ENCODE data around the gene RALGPS1.

The RALGPS1 gene

GRCh38 chr9:126926364-126926763, 11.8 kb downstream of the RALGPS1 start:
- DNase-seq: no peak
- ChIA-PET POLR2A (no interaction called here), CTCF (interaction anchor here (1.1 to 1.2 kb wide), 2 partner anchors 9 to 14 kb away, joined by 3 read pairs; no protein-coding TSS in a partner anchor)
- WGBS (ENCODE audit: insufficient coverage): 98% methylated on average over 2 of the region's 2 CpGs
- no peaks in the 10 kb centered on the region for H3K36me3 ChIP-seq (ENCODE audit: control insufficient read depth in 4 of 4, insufficient read depth in 4 of 4, low read length in 3 of 4)
- no peaks in the 10 kb centered on the region for H3K4me1 ChIP-seq (ENCODE audit: control extremely low read depth in 1 of 4, control insufficient read depth in 4 of 4, insufficient read depth in 4 of 4, low read length in 3 of 4)
- no peaks in the 10 kb centered on the region for H3K9me3 ChIP-seq (ENCODE audit: control extremely low read depth in 1 of 5, control insufficient read depth in 4 of 5, insufficient read depth in 2 of 5, low read depth in 1 of 5, low read length in 4 of 5)
- H3K27me3 ChIP-seq (replicated peaks in 2 of 5; ENCODE audit: control insufficient read depth in 4 of 5, insufficient read depth in 5 of 5, low read length in 4 of 5): peaks cover 0 to 6% (median 1%) of the 10 kb centered on the region in 5 experiments
- H3K4me3 ChIP-seq (ENCODE audit: control insufficient read depth in 1 of 7, extremely low read depth in 1 of 7, insufficient read depth in 4 of 7, low read depth in 2 of 7, low read length in 6 of 7): no peak overlapping the region
- H3K27ac ChIP-seq (ENCODE audit: insufficient read depth in 1 of 2, low read depth in 1 of 2, low read length in 2 of 2, poor library complexity in 1 of 2, severe bottlenecking in 2 of 2): no peak overlapping the region

GRCh38 chr9:126927419-126927818, 12.8 kb downstream of the RALGPS1 start:
- no peaks in the 10 kb centered on the region for H3K36me3 ChIP-seq (ENCODE audit: control insufficient read depth in 4 of 4, insufficient read depth in 4 of 4, low read length in 3 of 4)
- CTCF ChIA-PET: interaction anchor here (1.2 kb wide), 1 partner anchor 13 kb away, joined by 3 read pairs; no protein-coding TSS in a partner anchor
- POLR2A ChIA-PET: no interaction called here
- no peak overlapping the region for H3K27ac ChIP-seq (ENCODE audit: insufficient read depth in 1 of 2, low read depth in 1 of 2, low read length in 2 of 2, poor library complexity in 1 of 2, severe bottlenecking in 2 of 2)
- H3K4me3 ChIP-seq (ENCODE audit: control insufficient read depth in 1 of 7, extremely low read depth in 1 of 7, insufficient read depth in 4 of 7, low read depth in 2 of 7, low read length in 6 of 7): no peak overlapping the region
- no peak for DNase-seq
- no peaks in the 10 kb centered on the region for H3K4me1 ChIP-seq (ENCODE audit: control extremely low read depth in 1 of 4, control insufficient read depth in 4 of 4, insufficient read depth in 4 of 4, low read length in 3 of 4)
- H3K9me3 ChIP-seq (ENCODE audit: control extremely low read depth in 1 of 5, control insufficient read depth in 4 of 5, insufficient read depth in 2 of 5, low read depth in 1 of 5, low read length in 4 of 5): no peaks in the 10 kb centered on the region
- H3K27me3 ChIP-seq (replicated peaks in 2 of 5; ENCODE audit: control insufficient read depth in 4 of 5, insufficient read depth in 5 of 5, low read length in 4 of 5): peaks cover 0 to 6% (median 1%) of the 10 kb centered on the region in 5 experiments
- 100% methylated on average over 4 of the region's 6 CpGs for WGBS (ENCODE audit: insufficient coverage)

GRCh38 chr9:126932871-126933321, 18.3 kb downstream of the RALGPS1 start:
- POLR2A ChIA-PET: no interaction called here
- H3K36me3 ChIP-seq (ENCODE audit: control insufficient read depth in 4 of 4, insufficient read depth in 4 of 4, low read length in 3 of 4): no peaks in the 10 kb centered on the region
- no peak overlapping the region for H3K27ac ChIP-seq (ENCODE audit: insufficient read depth in 1 of 2, low read depth in 1 of 2, low read length in 2 of 2, poor library complexity in 1 of 2, severe bottlenecking in 2 of 2)
- CTCF ChIA-PET: interaction anchor here (1.3 to 1.9 kb wide), 2 partner anchors 9 to 265 kb away, joined by 7 read pairs; no protein-coding TSS in a partner anchor
- peaks cover 0 to 12% (median 0%) of the 10 kb centered on the region in 5 experiments for H3K27me3 ChIP-seq (replicated peaks in 2 of 5; ENCODE audit: control insufficient read depth in 4 of 5, insufficient read depth in 5 of 5, low read length in 4 of 5)
- WGBS (ENCODE audit: insufficient coverage): 91% methylated on average over 11 of the region's 11 CpGs
- peaks cover 0 to 4% (median 0%) of the 10 kb centered on the region in 5 experiments for H3K9me3 ChIP-seq (ENCODE audit: control extremely low read depth in 1 of 5, control insufficient read depth in 4 of 5, insufficient read depth in 2 of 5, low read depth in 1 of 5, low read length in 4 of 5)
- no peak for DNase-seq
- H3K4me3 ChIP-seq (ENCODE audit: control insufficient read depth in 1 of 7, extremely low read depth in 1 of 7, insufficient read depth in 4 of 7, low read depth in 2 of 7, low read length in 6 of 7): no peak overlapping the region
- no peaks in the 10 kb centered on the region for H3K4me1 ChIP-seq (ENCODE audit: control extremely low read depth in 1 of 4, control insufficient read depth in 4 of 4, insufficient read depth in 4 of 4, low read length in 3 of 4)

GRCh38 chr9:126933334-126933980, 18.9 kb downstream of the RALGPS1 start:
- Histone ChIP-seq H3K36me3 (ENCODE audit: control insufficient read depth in 4 of 4, insufficient read depth in 4 of 4, low read length in 3 of 4) (no peaks in the 10 kb centered on the region), H3K27me3 (replicated peaks in 2 of 5; ENCODE audit: control insufficient read depth in 4 of 5, insufficient read depth in 5 of 5, low read length in 4 of 5) (peaks cover 0 to 12% (median 0%) of the 10 kb centered on the region in 5 experiments), H3K4me1 (ENCODE audit: control extremely low read depth in 1 of 4, control insufficient read depth in 4 of 4, insufficient read depth in 4 of 4, low read length in 3 of 4) (no peaks in the 10 kb centered on the region), H3K9me3 (ENCODE audit: control extremely low read depth in 1 of 5, control insufficient read depth in 4 of 5, insufficient read depth in 2 of 5, low read depth in 1 of 5, low read length in 4 of 5) (peaks cover 0 to 4% (median 0%) of the 10 kb centered on the region in 5 experiments), H3K4me3 (ENCODE audit: control insufficient read depth in 1 of 7, extremely low read depth in 1 of 7, insufficient read depth in 4 of 7, low read depth in 2 of 7, low read length in 6 of 7) (no peak overlapping the region), H3K27ac (ENCODE audit: insufficient read depth in 1 of 2, low read depth in 1 of 2, low read length in 2 of 2, poor library complexity in 1 of 2, severe bottlenecking in 2 of 2) (no peak overlapping the region)
- DNase-seq: no peak
- 96% methylated on average over 5 of the region's 11 CpGs for WGBS (ENCODE audit: insufficient coverage)
- CTCF ChIA-PET: interaction anchor here (1.3 to 1.9 kb wide), 2 partner anchors 8 to 264 kb away, joined by 7 read pairs; no protein-coding TSS in a partner anchor
- POLR2A ChIA-PET: no interaction called here

GRCh38 chr9:126934441-126934840, 19.9 kb downstream of the RALGPS1 start:
- no peak for DNase-seq
- Histone ChIP-seq H3K27ac (ENCODE audit: insufficient read depth in 1 of 2, low read depth in 1 of 2, low read length in 2 of 2, poor library complexity in 1 of 2, severe bottlenecking in 2 of 2) (no peak overlapping the region), H3K9me3 (ENCODE audit: control extremely low read depth in 1 of 5, control insufficient read depth in 4 of 5, insufficient read depth in 2 of 5, low read depth in 1 of 5, low read length in 4 of 5) (peaks cover 0 to 4% (median 0%) of the 10 kb centered on the region in 5 experiments), H3K4me1 (ENCODE audit: control extremely low read depth in 1 of 4, control insufficient read depth in 4 of 4, insufficient read depth in 4 of 4, low read length in 3 of 4) (no peaks in the 10 kb centered on the region), H3K27me3 (replicated peaks in 2 of 5; ENCODE audit: control insufficient read depth in 4 of 5, insufficient read depth in 5 of 5, low read length in 4 of 5) (peaks cover 0 to 12% (median 0%) of the 10 kb centered on the region in 5 experiments), H3K36me3 (ENCODE audit: control insufficient read depth in 4 of 4, insufficient read depth in 4 of 4, low read length in 3 of 4) (no peaks in the 10 kb centered on the region), H3K4me3 (ENCODE audit: control insufficient read depth in 1 of 7, extremely low read depth in 1 of 7, insufficient read depth in 4 of 7, low read depth in 2 of 7, low read length in 6 of 7) (no peak overlapping the region)
- CTCF ChIA-PET: interaction anchor here (0.7 to 2.1 kb wide), 5 partner anchors 8 to 266 kb away, joined by 3 to 6 read pairs (median 3); no protein-coding TSS in a partner anchor
- WGBS (ENCODE audit: insufficient coverage): over 99% methylated on average over 8 of the region's 8 CpGs
- POLR2A ChIA-PET: no interaction called here

GRCh38 chr9:126935630-126936029, 21.0 kb downstream of the RALGPS1 start:
- Histone ChIP-seq H3K27ac (ENCODE audit: insufficient read depth in 1 of 2, low read depth in 1 of 2, low read length in 2 of 2, poor library complexity in 1 of 2, severe bottlenecking in 2 of 2) (no peak overlapping the region), H3K36me3 (ENCODE audit: control insufficient read depth in 4 of 4, insufficient read depth in 4 of 4, low read length in 3 of 4) (no peaks in the 10 kb centered on the region), H3K27me3 (replicated peaks in 2 of 5; ENCODE audit: control insufficient read depth in 4 of 5, insufficient read depth in 5 of 5, low read length in 4 of 5) (peaks cover 0 to 12% (median 0%) of the 10 kb centered on the region in 5 experiments), H3K9me3 (ENCODE audit: control extremely low read depth in 1 of 5, control insufficient read depth in 4 of 5, insufficient read depth in 2 of 5, low read depth in 1 of 5, low read length in 4 of 5) (peaks cover 0 to 4% (median 0%) of the 10 kb centered on the region in 5 experiments), H3K4me1 (ENCODE audit: control extremely low read depth in 1 of 4, control insufficient read depth in 4 of 4, insufficient read depth in 4 of 4, low read length in 3 of 4) (no peaks in the 10 kb centered on the region), H3K4me3 (ENCODE audit: control insufficient read depth in 1 of 7, extremely low read depth in 1 of 7, insufficient read depth in 4 of 7, low read depth in 2 of 7, low read length in 6 of 7) (no peak overlapping the region)
- ChIA-PET POLR2A (no interaction called here), CTCF (interaction anchor here (1.1 to 2.1 kb wide), 3 partner anchors 10 to 265 kb away, joined by 3 to 6 read pairs (median 3); no protein-coding TSS in a partner anchor)
- 93% methylated on average over 3 of the region's 5 CpGs for WGBS (ENCODE audit: insufficient coverage)
- no peak for DNase-seq

- no peak overlapping the region for H3K4me3 ChIP-seq (ENCODE audit: control insufficient read depth in 1 of 7, extremely low read depth in 1 of 7, insufficient read depth in 4 of 7, low read depth in 2 of 7, low read length in 6 of 7)
- ChIA-PET CTCF (interaction anchor here (0.7 to 8.5 kb wide), 4 partner anchors 16 to 260 kb away, joined by 3 to 161 read pairs (median 4); no protein-coding TSS in a partner anchor), POLR2A (no interaction called here)
- peaks cover 0 to 14% (median 0%) of the 10 kb centered on the region in 5 experiments for H3K27me3 ChIP-seq (replicated peaks in 2 of 5; ENCODE audit: control insufficient read depth in 4 of 5, insufficient read depth in 5 of 5, low read length in 4 of 5)
- H3K36me3 ChIP-seq (ENCODE audit: control insufficient read depth in 4 of 4, insufficient read depth in 4 of 4, low read length in 3 of 4): no peaks in the 10 kb centered on the region
- no peak for DNase-seq
- no peak overlapping the region for H3K27ac ChIP-seq (ENCODE audit: insufficient read depth in 1 of 2, low read depth in 1 of 2, low read length in 2 of 2, poor library complexity in 1 of 2, severe bottlenecking in 2 of 2)
- H3K4me1 ChIP-seq (ENCODE audit: control extremely low read depth in 1 of 4, control insufficient read depth in 4 of 4, insufficient read depth in 4 of 4, low read length in 3 of 4): no peaks in the 10 kb centered on the region
- H3K9me3 ChIP-seq (ENCODE audit: control extremely low read depth in 1 of 5, control insufficient read depth in 4 of 5, insufficient read depth in 2 of 5, low read depth in 1 of 5, low read length in 4 of 5): peaks cover 0 to 4% (median 0%) of the 10 kb centered on the region in 5 experiments
Measured at GRCh38 chr9:126937444-126937843, 22.9 kb downstream of the RALGPS1 start.
